HG03565 (cell line): Measurements from ENCODE around the gene HOXB7.

ENCODE experiments used
- ATAC-seq: cut with Tn5 transposase; IDR thresholded peaks from one replicate; pipeline ENCODE4 v1.9.1; 2021; ENCODE audit warnings: mild to moderate bottlenecking, moderate library complexity; ENCODE audit not compliant: unreplicated experiment

The HOXB7 gene

DNA sequence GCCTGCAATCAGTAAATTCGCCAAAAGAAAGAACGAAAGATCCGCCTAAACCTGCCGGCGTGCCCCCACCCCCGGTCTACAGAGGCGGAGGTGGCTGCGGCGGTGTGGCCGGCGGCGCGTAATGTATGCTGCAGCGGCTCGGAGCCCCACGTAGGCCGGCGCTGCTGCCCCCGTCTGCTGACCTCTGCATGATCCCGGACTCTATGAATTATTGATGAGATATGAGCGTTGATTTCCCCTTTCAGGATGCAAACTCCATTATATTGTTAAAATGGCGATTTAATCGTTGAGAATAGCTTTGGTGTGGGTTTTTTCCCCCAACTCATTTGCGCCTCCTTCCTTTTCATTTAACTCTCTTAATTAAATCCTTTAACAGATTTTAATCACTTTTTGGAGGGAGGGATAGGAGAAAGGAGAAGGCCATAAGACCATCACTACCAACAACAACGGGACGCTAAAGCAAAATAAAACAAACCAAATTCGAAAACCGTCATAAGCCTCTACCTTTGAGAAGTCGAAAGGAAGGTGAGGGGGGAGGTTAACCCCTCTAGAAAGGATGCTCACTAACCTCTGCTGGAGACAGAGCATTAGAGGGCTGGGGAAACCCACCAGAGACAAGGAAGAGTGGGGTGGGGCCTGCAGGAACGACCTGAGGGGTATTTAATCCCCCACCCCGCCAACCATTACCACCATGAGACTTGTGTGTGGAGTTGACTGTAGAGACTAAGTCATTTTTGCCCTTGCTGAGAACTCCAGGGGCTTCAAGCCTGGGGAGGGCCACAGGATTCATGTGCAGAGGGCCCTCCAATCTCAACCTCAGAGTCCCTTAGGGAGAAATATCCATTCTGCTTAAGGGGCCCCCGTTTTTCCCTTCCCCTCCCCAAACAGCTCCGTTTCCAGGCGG, 24.2 kb downstream of the HOXB7 start:
- ATAC-seq, result no peak

- no peak for ATAC-seq
These were observed 26.5 kb downstream of the HOXB7 start for GRCh38 chr17:48584223-48584741.

GRCh38 chr17:48583708-48584222, 27.1 kb downstream of the HOXB7 start:
- ATAC-seq, result no peak

DNA sequence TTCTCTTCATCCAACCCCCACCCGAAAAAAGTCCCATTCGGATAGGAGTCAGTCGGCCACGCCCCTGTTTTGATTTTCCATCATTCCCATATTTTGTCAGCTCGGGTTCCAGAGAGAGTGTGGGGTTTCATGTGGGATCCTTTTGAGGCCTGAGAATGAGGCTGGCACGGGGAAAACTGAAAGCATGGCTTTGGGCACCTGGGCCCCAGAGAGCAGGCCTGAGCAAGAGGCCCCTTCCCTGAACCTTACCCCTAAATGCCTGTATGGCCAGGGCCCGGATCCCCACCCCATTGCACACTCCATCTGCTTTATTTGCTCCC, 28.1 kb downstream of the HOXB7 start:
- ATAC-seq, result no peak

DNA sequence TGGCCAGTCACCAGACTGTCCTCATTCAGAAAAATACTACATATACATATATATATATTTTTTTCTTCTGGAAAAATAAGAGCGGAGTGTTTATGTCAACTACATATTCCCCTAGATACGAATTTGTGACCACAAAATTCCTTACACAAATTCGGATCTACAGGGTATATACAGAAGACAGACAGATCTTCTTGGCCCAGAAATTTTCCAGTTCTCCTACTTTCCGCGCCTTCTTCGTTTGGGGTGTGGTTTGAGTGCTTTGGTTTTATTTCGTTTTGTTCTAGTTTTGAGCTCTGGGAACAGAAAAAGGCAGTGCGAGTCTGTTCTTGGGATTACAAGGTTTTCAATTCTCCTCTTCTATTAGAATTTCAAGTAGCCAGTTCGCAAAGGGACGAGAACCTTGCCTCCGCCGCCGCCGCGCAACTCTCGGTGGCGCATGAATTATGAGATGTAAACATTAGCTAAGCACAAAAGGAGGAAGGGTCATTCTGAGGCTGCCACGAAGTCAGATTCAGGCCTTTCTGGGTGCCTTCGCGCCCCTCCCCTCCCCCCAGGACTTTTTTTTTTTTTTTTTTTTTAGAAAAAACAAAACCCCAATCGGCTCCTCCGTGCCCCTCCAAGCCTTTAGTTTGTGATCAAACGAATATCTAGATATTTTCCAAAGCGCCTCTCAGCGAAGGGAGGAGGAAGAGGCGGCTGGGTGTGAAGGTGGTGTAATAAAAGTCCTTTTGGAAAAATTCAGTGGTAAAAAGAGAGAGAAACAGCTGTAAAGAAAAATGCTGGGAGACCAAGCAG, 30.9 kb downstream of the HOXB7 start:
- ATAC-seq, result no peak

GRCh38 chr17:48579471-48579759, 31.4 kb downstream of the HOXB7 start:
- no peak for ATAC-seq

GRCh38 chr17:48578616-48579470, 32.0 kb downstream of the HOXB7 start:
- ATAC-seq, result no peak

DNA sequence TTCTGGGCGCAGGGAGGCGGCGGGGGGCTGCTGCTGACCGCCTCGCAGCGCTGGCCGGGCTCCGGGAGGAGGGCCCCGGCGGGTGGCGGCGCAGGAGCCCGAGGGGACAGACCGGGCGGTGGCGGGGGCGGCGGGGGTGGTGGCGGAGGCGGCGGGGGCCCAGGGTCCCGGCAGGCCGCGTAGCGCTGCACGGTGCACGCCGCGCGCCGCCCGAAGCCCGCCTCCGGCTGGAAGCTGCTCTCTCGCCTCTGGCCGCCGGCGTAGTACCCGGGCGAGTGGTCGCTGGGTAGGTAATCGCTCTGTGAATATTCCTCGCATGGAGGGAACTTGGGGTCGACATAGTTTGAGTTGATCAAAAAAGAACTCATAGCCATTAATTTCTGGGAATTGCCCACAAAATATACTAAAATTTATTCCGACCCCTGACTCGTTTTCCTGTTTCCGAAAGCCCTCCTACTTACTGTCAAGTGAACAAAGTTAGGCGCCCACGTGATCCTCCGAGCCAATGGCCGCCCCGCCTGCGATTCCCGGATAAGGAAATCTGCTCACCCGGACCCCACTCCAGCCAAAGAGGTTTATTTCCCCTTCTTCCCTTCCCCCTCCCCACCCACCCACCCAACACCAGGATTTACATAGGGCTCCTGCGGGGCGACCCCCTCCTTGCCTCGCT, 32.7 kb downstream of the HOXB7 start, which contains the start of gene HOXB4:
Gene HOXB4 (minus strand): TSS at position 405 of the 670 bp plus-strand sequence. CDS start 31 bp downstream, at position 374.
- ATAC-seq, result no peak

- ATAC-seq, result no peak
These were observed 33.4 kb downstream of the HOXB7 start for GRCh38 chr17:48577330-48577945.

DNA sequence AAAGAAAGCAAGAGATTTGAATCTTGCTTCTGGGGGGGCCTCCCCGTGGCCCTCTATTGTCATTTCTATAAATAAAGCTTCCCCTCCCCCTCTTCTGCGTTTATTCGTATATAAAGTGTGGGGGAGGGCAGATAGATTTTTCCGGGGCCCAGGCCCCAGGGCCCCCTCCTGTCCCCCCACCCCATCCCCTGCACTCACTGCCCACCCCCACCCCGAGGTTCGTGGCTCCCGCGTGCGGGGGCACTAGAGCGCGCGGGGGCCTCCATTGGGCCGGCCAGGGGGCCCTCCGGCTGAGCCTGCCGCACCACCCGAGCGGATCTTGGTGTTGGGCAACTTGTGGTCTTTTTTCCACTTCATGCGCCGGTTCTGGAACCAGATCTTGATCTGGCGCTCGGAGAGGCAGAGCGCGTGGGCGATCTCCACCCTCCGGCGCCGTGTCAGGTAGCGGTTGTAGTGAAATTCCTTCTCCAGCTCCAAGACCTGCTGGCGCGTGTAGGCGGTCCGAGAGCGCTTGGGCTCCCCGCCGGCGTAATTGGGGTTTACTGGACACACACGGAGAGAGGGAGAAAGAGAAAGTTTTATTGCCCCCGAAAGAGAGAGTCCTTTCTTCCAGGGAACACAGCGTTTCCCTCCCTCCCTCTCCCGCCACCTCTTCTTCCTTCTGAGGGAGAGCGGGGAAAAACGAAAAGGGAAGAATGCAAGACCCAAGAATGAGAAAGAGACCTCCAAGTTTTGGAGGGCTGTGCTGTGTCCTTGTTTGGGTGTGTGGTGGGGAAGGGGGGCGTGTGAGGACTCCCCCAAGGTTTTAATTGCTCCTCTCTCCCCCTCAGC, 34.1 kb downstream of the HOXB7 start:
- no peak for ATAC-seq

DNA sequence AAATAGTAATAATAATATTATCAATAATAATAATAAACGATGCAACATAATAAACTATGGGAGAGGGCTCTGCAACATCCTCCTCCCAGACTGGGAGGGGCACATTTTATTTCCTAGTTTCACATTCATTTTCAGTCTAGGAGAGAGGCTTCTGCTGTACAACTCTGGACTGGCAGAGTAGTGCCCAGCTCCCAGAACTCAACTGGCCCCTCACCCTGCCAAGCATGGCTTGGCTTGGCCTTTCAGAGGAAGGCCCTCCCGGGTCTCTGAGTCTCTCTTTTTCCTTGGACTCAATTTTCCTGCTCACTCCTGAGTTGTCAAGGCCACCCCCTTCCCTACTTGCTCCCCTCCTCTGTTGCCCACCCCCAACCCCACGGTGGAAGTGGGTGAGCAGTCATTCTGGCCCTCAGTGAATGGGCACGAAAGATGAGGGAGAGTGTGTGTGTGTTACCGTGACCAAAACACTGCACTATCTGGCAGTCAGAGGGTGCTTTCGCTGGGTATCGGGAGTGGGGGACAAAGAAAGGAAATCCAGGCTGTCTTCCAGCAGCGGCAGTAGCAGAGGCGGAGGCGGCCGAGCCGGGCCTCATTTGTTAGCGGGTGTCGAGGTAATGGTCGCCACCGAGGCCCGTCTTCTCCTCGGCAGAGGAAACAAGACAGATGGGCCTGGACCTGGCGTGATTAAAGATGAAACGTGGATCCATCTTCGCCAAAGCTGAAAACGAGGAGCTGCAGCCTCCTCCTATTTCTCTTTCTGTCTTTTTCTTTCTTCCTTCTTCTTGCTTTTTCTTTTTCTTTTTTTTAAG, 34.9 kb downstream of the HOXB7 start:
- no peak for ATAC-seq

DNA sequence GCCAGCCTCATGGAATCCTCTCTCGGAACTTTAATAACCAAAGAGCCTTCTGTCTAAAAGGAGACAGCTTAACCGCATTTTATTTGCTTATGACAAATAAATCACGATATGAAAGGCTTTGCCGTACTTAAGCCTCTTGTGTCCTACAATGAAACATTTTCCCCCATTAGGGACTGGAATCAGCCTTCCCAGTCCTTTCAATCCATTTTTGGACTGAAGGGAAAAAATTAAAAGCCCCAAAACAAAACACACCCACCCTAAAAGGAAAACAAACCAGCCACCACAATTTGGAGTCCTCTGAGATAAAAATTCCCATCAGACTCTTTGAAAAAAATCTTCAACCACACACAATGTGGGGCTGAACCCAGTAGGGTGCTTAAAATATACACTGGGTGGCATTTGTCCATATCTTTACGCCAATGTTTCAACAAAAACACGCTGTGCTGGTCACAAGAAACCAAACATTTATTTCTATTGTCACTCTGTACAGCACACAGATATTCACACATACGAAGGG, 35.7 kb downstream of the HOXB7 start:
- ATAC-seq, result no peak

DNA sequence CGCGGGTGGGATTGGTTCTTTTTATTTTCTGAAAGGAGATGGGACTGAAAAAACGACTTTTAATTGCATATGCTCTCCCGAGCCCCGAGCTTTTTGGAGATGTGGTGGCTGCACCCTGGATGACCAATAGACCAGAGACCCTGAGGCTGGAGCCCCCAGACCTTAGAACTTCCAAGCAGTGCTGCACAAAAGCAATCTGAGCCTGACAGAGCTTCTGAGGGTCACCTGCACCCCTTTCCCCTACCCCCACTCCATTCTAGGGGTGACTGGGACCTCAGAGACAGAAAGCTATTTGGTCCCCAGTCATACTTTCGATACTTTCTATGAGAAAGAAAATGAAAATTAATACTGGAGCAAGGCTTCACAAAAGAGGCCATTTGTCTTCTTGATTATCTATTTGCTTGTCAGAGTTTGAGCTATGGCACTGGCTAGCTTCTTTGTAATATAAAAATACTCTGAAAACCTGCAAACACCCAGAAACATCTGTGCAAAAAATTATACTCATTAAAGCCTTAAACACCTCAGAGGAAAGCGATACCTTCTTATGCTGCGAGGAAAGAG, 36.2 kb downstream of the HOXB7 start:
- no peak for ATAC-seq

- no peak for ATAC-seq
These were observed 38.9 kb downstream of the HOXB7 start for GRCh38 chr17:48571826-48572417.

DNA sequence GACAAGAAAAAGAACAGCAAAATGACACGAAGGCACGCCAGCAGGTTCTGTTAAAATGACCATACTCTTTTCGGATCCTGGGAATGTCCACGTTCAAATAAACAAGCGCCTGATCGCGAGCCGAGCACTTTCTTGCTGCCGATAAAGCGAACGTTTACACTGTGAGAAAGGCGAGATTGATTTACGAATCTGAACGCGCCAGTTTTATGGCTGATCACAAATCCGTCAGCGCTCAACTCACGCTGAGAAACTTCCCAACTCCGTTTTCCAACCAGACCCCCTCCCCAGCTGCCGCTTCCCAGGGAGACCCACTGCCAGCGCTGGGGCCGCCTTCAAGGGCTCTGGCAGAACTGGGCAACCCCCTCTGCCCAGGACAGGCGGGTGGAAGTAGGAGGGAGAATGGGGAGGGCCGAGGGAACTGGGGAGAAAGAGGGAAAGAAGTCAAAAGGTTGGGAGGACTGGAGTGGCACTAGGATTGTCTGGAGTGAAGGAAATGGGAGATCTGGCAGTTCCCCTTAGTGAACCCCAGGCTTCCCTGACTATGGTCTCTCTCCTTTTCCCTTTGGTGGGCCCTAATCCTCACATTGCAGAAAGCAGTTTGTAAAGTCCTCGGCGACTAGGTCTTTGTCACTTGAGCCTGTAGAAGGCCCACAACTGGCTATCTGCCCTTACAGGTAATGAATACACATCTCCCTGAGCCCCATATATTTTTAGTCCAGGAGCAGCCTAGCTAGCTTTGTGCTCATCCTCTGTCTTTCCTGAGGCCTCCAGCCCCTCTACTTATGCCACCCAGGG, 39.6 kb downstream of the HOXB7 start:
- ATAC-seq, result no peak

GRCh38 chr17:48570325-48571023, 40.3 kb downstream of the HOXB7 start:
- no peak for ATAC-seq
